Measurements from ENCODE around the gene LMO1.

DNA sequence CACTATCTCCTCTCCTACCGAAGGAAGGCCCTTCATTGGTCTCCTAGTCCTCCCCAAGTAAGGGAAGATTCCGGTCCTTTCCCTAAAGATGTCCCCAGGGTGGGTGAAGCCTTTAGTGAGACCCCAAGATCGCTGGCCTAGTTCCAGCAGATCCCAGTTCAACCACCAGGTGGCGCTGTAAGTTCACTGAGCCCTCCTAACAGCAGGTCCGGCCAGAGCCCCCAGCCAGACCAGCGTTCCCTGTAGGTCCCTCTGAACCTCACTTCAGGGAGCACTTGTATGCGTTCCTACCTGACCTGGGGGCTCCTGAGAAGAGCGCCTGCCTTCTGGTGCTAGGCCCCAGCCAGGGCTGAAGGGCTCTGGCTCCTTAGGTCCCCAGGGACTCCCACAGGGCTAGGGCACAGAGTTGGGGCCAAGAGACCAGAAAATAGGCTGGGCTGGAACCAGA, 38.1 kb downstream of the LMO1 start:
- TF ChIP-seq ZNF274 (IDR thresholded peaks at IDR 0.05; ENCODE audit: low read depth, low read length) (no peak), YY1 (IDR thresholded peaks at IDR 0.05; ENCODE audit: insufficient read depth, insufficient read length) (no peak)

Measured in NT2/D1 (cell line).